ENCODE results near the gene INTS2.
A peak's percentile ranks its signal among the peaks of the same experiment; 100 is the strongest.
"Not testable (repeated sequence)": the region's sequence is repeated elsewhere in the genome, so short reads cannot be mapped to it uniquely, and the experiment has no call there.

Gene INTS2

GRCh38 chr17:61867033-61867432 is 60.7 kb downstream of the INTS2 start:
- H3K4me3 ChIP-seq (ENCODE audit: low read depth, low read length): no peak overlapping the region
- no peak for DNase-seq (ENCODE audit: low read depth)
- no peak for TF ChIP-seq MAX (IDR thresholded peaks at IDR 0.05; ENCODE audit: low read depth, low read length)
- TF ChIP-seq POLR2A (IDR thresholded peaks at IDR 0.05; ENCODE audit: extremely low read depth, insufficient read length): no peak
- no peak for TF ChIP-seq MYC (IDR thresholded peaks at IDR 0.05; ENCODE audit: low read depth, low read length)
- no peak for TF ChIP-seq CTCF (IDR thresholded peaks at IDR 0.05; ENCODE audit: low read depth, low read length)

GRCh38 chr17:61863801-61864126 is 64.0 kb downstream of the INTS2 start:
- no peak for TF ChIP-seq MYC (IDR thresholded peaks at IDR 0.05; ENCODE audit: low read depth, low read length)
- no peak for TF ChIP-seq CTCF (IDR thresholded peaks at IDR 0.05; ENCODE audit: low read depth, low read length)
- TF ChIP-seq POLR2A (IDR thresholded peaks at IDR 0.05; ENCODE audit: extremely low read depth, insufficient read length): no peak
- no peak for TF ChIP-seq MAX (IDR thresholded peaks at IDR 0.05; ENCODE audit: low read depth, low read length)
- peak overlapping the region; percentile 88 for H3K4me3 ChIP-seq (ENCODE audit: low read depth, low read length)
- DNase-seq (ENCODE audit: low read depth): no peak

GRCh38 chr17:61862975-61863800 is 64.6 kb downstream of the INTS2 start, which contains the start of gene BRIP1:
Gene BRIP1, minus strand, starts transcription at chr17:61863528. Its CDS starts 1,989 bp downstream, at chr17:61861539.
- DNase-seq (ENCODE audit: low read depth): peak; percentile 96
- peak within 1 kb of the TSS; percentile 88 for H3K4me3 ChIP-seq (ENCODE audit: low read depth, low read length)
- TF ChIP-seq MYC (IDR thresholded peaks at IDR 0.05; ENCODE audit: low read depth, low read length) (no peak; the same call in 1 of the 2 replicates), POLR2A (IDR thresholded peaks at IDR 0.05; ENCODE audit: extremely low read depth, insufficient read length) (peak; percentile 71), CTCF (IDR thresholded peaks at IDR 0.05; ENCODE audit: low read depth, low read length) (no peak), MAX (IDR thresholded peaks at IDR 0.05; ENCODE audit: low read depth, low read length) (0 out of 2 replicates have a peak, but pooled peaks have one; percentile 24)

- H3K4me3 ChIP-seq (ENCODE audit: low read depth, low read length): peak overlapping the region; percentile 88
- no peak for DNase-seq (ENCODE audit: low read depth)
- TF ChIP-seq CTCF (IDR thresholded peaks at IDR 0.05; ENCODE audit: low read depth, low read length) (no peak), MYC (IDR thresholded peaks at IDR 0.05; ENCODE audit: low read depth, low read length) (no peak)
Measured at GRCh38 chr17:61862105-61862574, 65.6 kb downstream of the INTS2 start.

- H3K4me3 ChIP-seq (ENCODE audit: low read depth, low read length); DNase-seq (ENCODE audit: low read depth): not testable (repeated sequence)
Measured at GRCh38 chr17:61860397-61860796, 67.4 kb downstream of the INTS2 start.

GRCh38 chr17:61856035-61856434 is 71.7 kb downstream of the INTS2 start:
- no peak for DNase-seq (ENCODE audit: low read depth)
- no peak overlapping the region for H3K4me3 ChIP-seq (ENCODE audit: low read depth, low read length)
- TF ChIP-seq POLR2A (IDR thresholded peaks at IDR 0.05; ENCODE audit: extremely low read depth, insufficient read length) (no peak), CTCF (IDR thresholded peaks at IDR 0.05; ENCODE audit: low read depth, low read length) (no peak), MAX (IDR thresholded peaks at IDR 0.05; ENCODE audit: low read depth, low read length) (no peak), MYC (IDR thresholded peaks at IDR 0.05; ENCODE audit: low read depth, low read length) (no peak)

Data from NB4 (cell line).